ENCODE results near the gene LAMA5.

DNA sequence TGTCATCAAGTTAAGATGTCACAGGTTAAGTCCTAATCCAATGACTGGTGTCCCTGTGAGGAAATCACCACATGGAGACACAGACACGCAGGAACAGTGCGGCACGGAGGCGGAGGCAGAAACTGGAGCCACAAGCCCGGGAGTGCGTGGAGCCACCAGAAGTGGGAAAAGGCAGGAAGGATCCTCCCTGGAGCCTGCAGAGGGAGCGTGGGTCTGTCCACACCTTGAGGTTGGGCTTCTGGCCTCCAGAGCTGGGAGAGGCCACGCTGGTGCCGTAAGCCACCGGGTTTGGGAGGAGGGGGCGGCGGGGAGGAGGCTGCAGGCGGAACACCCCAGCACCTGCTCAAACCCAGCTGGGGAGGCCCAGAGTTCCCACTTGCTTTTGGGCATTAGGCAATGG lies 36.2 kb upstream of the LAMA5 start:
- TF ChIP-seq, protein P1, sequence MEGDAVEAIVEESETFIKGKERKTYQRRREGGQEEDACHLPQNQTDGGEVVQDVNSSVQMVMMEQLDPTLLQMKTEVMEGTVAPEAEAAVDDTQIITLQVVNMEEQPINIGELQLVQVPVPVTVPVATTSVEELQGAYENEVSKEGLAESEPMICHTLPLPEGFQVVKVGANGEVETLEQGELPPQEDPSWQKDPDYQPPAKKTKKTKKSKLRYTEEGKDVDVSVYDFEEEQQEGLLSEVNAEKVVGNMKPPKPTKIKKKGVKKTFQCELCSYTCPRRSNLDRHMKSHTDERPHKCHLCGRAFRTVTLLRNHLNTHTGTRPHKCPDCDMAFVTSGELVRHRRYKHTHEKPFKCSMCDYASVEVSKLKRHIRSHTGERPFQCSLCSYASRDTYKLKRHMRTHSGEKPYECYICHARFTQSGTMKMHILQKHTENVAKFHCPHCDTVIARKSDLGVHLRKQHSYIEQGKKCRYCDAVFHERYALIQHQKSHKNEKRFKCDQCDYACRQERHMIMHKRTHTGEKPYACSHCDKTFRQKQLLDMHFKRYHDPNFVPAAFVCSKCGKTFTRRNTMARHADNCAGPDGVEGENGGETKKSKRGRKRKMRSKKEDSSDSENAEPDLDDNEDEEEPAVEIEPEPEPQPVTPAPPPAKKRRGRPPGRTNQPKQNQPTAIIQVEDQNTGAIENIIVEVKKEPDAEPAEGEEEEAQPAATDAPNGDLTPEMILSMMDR (IDR thresholded peaks at IDR 0.05) = no peak
- no peak for TF ChIP-seq POLR2A (IDR thresholded peaks at IDR 0.05)

Data from thyroid gland (tissue), 4 donors.